CD4-positive, alpha-beta memory T cell (primary cell): ENCODE data around the gene CTSE. TPM values are rescaled to one million over a fixed set of nuclear protein-coding genes. Genes with fewer than 3 reads are reported as not detected.
A peak's percentile ranks its signal among the peaks of the same experiment; 100 is the strongest.

Experiments used
- CTCF ChIA-PET: fragments of 350-600 bp; sonication (Branson Sonifier 250); formaldehyde crosslinking; loops from one replicate; lab custom pipeline; 2021; ENCODE audit warnings: inconsistent platforms; ENCODE audit not compliant: partially characterized antibody; lab: Charles Lee
- POLR2A ChIA-PET: fragments of 350-600 bp; sonication (Branson Sonifier 250); formaldehyde crosslinking; loops from one replicate; lab custom pipeline; 2021; ENCODE audit not compliant: partially characterized antibody; lab: Charles Lee
- DNase-seq, 5 donors: peaks; one replicate each; pipeline versions ENCODE4 v3.0.0 to v3.0.0-alpha.2; 2020 to 2022; ENCODE audit warnings: mixed read lengths in 1 of 5
- H3K27ac ChIP-seq: one replicate; pipeline ENCODE4 v1.7.0; 2013; ENCODE audit warnings: low read depth, low read length
- H3K27me3 ChIP-seq: 2 replicates; pipeline ENCODE4 v1.7.0; 2013; ENCODE audit warnings: mild to moderate bottlenecking, low read length, moderate library complexity; ENCODE audit not compliant: insufficient read depth
- H3K36me3 ChIP-seq: 2 replicates; pipeline ENCODE4 v1.7.0; 2013; ENCODE audit warnings: mild to moderate bottlenecking, low read length, moderate library complexity; ENCODE audit not compliant: insufficient read depth
- H3K4me1 ChIP-seq: 2 replicates; pipeline ENCODE4 v1.7.0; 2013; ENCODE audit warnings: mild to moderate bottlenecking, low read length, moderate library complexity; ENCODE audit not compliant: insufficient read depth
- H3K4me3 ChIP-seq, 2 donors: one replicate each; pipeline ENCODE4 v1.7.0; 2013; ENCODE audit warnings: low read length in 2 of 2, mild to moderate bottlenecking in 1 of 2
- H3K9me3 ChIP-seq, 2 donors: one replicate each; pipeline ENCODE4 v1.7.0; 2013; ENCODE audit warnings: low read length in 2 of 2, control low read depth in 1 of 2; ENCODE audit not compliant: control insufficient read depth in 1 of 2
- H3K27ac Mint-ChIP-seq, 7 donors: one replicate each; pipeline ENCODE4 v1.8.0; 2020 to 2021; ENCODE audit warnings: mixed read lengths in 7 of 7, mild to moderate bottlenecking in 6 of 7, inconsistent platforms in 3 of 7, moderate library complexity in 3 of 7
- H3K27me3 Mint-ChIP-seq, 2 donors: one replicate each; pipeline ENCODE4 v1.8.0; 2020 to 2021; ENCODE audit warnings: mixed read lengths in 2 of 2
- H3K36me3 Mint-ChIP-seq, 2 donors: one replicate each; pipeline ENCODE4 v1.8.0; 2020 to 2021; ENCODE audit warnings: mixed read lengths in 2 of 2, inconsistent platforms in 1 of 2, mild to moderate bottlenecking in 1 of 2
- H3K4me1 Mint-ChIP-seq, 4 donors: one replicate each; pipeline ENCODE4 v1.8.0; 2020 to 2021; ENCODE audit warnings: mixed read lengths in 4 of 4, mild to moderate bottlenecking in 1 of 4
- H3K4me3 Mint-ChIP-seq, 8 donors: one replicate each; pipeline ENCODE4 v1.8.0; 2020 to 2021; ENCODE audit warnings: mixed read lengths in 8 of 8, mild to moderate bottlenecking in 7 of 8, moderate library complexity in 6 of 8, inconsistent platforms in 3 of 8
- H3K9me3 Mint-ChIP-seq, 8 donors: one replicate each; pipeline ENCODE4 v1.8.0; 2020 to 2021; ENCODE audit warnings: mixed read lengths in 8 of 8, mild to moderate bottlenecking in 5 of 8, inconsistent platforms in 3 of 8, moderate library complexity in 1 of 8
- intact Hi-C: fragments of 100-400 bp; cut with micrococcal nuclease; formaldehyde crosslinking; loops from one replicate; pipeline ENCODE4 v1.15.1; 2023
- polyA plus RNA-seq, 2 donors: library from polyadenylated mRNA; unstranded; fragments of 300-500 nt; fragmentation: Illumina TruSeq; gene quantifications; one replicate each; pipeline ENCODE4 v1.2.3, GENCODE V29; 2021
- total RNA-seq, 2 experiments: library from RNA; stranded (reverse); gene quantifications; one replicate each; pipeline ENCODE4 v1.2.3, GENCODE V29; 2021

The CTSE gene
- total and polyA plus RNA-seq, 4 experiments from 2014 or later = not detected

DNA sequence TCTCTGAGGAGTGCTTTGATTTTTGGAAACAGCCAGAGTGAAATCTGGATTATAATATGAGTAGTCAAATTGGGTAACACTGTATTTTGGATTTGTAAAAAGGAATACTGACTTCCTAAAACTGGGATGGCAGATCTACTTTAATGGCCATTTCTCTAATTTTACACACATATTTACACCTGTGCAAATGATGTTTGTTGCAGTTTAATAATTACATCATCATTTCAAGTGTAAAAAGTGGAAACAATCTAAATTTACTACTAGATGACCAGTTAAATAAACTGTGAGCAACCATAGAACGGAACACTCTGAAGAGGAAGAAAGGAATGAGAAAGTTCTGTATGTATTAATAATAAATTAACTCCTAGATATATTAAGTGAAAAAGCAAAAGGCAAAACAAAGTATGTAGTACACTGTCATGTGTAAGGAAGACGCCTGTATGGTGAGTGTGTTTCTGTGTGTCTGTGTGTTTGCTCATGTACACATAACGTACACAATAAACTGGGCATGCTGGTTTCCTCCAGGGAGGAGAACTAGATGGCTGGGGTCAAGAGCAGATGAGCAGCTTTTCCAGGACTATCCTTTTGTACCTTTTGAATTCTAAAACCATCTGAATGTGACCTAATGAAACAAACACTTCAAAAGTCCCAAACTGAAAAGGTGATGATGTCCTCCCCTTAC is 26.4 kb upstream of the CTSE start:
- H3K27ac ChIP-seq = no peak overlapping the region
- intact Hi-C loops = no loop called here
- H3K27me3 ChIP-seq = no peaks in the 10 kb centered on the region
- no peaks in the 10 kb centered on the region for H3K36me3 Mint-ChIP-seq
- H3K9me3 Mint-ChIP-seq = no peaks in the 10 kb centered on the region
- H3K4me1 ChIP-seq = peaks cover 26% of the 10 kb centered on the region
- peak overlapping the region in 2 of 7 donors; percentile 70 to 83 for H3K27ac Mint-ChIP-seq
- H3K4me3 ChIP-seq = no peak overlapping the region
- H3K9me3 ChIP-seq = no peaks in the 10 kb centered on the region
- POLR2A ChIA-PET = no interaction called here
- no peaks in the 10 kb centered on the region for H3K36me3 ChIP-seq
- H3K4me1 Mint-ChIP-seq = peaks cover 10 to 37% (median 20%) of the 10 kb centered on the region in 4 donors
- no peaks in the 10 kb centered on the region for H3K27me3 Mint-ChIP-seq
- no peak for DNase-seq
- CTCF ChIA-PET = no interaction called here
- no peak overlapping the region for H3K4me3 Mint-ChIP-seq

DNA sequence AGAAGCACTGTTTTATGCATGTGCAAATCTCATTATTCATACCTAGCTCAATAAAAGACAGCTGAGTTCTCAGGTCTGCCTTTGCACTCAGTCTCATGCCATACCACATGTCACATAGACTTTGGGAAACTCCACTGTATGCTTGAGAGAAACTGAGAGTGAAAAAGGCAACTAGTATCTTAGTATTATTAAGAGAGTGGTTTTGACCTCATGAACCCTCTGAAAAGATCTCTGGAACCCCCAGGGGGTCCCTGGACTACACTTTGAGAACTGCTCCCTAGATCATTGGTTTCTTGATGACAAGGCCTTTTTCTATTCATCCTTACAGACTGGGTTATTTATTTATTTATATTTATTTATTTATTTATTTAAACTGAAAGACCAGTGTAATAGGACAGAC is 25.6 kb upstream of the CTSE start:
- H3K9me3 Mint-ChIP-seq = no peaks in the 10 kb centered on the region
- H3K27me3 ChIP-seq = no peaks in the 10 kb centered on the region
- no peaks in the 10 kb centered on the region for H3K36me3 Mint-ChIP-seq
- DNase-seq = no peak
- ChIA-PET CTCF (no interaction called here), POLR2A (no interaction called here)
- no peak overlapping the region for H3K4me3 Mint-ChIP-seq
- intact Hi-C loops = no loop called here
- H3K4me1 Mint-ChIP-seq = peaks cover 10 to 37% (median 20%) of the 10 kb centered on the region in 4 donors
- no peak overlapping the region for H3K4me3 ChIP-seq
- peaks cover 26% of the 10 kb centered on the region for H3K4me1 ChIP-seq
- no peaks in the 10 kb centered on the region for H3K27me3 Mint-ChIP-seq
- no peak overlapping the region for H3K27ac ChIP-seq
- H3K9me3 ChIP-seq = no peaks in the 10 kb centered on the region
- H3K36me3 ChIP-seq = no peaks in the 10 kb centered on the region
- H3K27ac Mint-ChIP-seq = no peak overlapping the region

DNA sequence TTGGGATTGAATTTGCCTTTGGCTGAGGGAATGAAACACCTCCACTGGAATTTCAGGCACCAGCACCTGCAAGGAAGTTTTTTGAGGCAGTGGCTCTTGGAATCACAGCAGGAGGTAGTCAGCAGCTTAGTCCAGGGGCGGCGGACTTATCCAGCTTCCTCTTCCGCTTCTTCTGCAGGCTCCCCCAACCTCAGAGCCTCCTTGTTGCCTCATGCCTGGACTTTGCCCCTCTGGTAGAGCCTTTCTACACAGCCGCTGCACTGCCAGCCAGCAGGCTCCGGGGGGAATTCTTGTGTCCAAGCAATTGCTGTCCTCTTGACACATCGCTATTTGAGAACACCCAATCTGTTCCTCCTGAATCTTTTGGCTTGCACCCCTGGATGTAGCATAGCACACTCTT is 24.9 kb upstream of the CTSE start:
- intact Hi-C loops = no loop called here
- no peak for DNase-seq

DNA sequence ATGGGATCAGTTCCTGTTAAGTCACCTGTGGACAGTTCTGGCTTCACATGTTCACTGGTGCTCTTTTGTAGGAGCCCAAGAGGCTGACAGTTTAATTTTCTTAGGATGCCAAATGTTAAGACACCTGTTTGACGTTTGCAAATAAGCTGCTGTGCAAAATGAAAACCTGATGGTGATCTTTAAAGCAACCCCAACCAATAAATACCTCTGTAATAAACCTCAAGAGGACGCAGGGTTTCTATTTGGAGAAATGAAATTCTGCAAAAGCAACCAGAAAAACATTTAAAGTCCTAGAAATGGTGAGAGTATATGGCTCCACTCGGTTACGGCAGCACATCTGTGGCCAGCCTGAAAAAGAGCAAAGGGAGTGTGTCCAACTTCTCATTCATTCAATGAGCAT is 23.6 kb upstream of the CTSE start:
- H3K27ac Mint-ChIP-seq = no peak overlapping the region
- no peaks in the 10 kb centered on the region for H3K9me3 ChIP-seq
- POLR2A ChIA-PET = no interaction called here
- no peaks in the 10 kb centered on the region for H3K36me3 Mint-ChIP-seq
- no peaks in the 10 kb centered on the region for H3K27me3 Mint-ChIP-seq
- CTCF ChIA-PET = interaction anchor here (4.2 kb wide), 1 partner anchor 17 kb away, joined by 15 read pairs; no protein-coding TSS in a partner anchor
- peaks cover 7 to 26% (median 14%) of the 10 kb centered on the region in 4 donors for H3K4me1 Mint-ChIP-seq
- DNase-seq = no peak
- H3K36me3 ChIP-seq = no peaks in the 10 kb centered on the region
- H3K4me3 Mint-ChIP-seq = no peak overlapping the region
- no peaks in the 10 kb centered on the region for H3K27me3 ChIP-seq
- H3K4me1 ChIP-seq = peaks cover 19% of the 10 kb centered on the region
- intact Hi-C loops = no loop called here
- H3K9me3 Mint-ChIP-seq = no peaks in the 10 kb centered on the region
- no peak overlapping the region for H3K27ac ChIP-seq
- no peak overlapping the region for H3K4me3 ChIP-seq

More for the DNA sequence above, 24.9 kb upstream of the CTSE start:
- Histone ChIP-seq H3K36me3 (no peaks in the 10 kb centered on the region), H3K27me3 (no peaks in the 10 kb centered on the region), H3K27ac (no peak overlapping the region), H3K9me3 (no peaks in the 10 kb centered on the region), H3K4me1 (peaks cover 26% of the 10 kb centered on the region), H3K4me3 (no peak overlapping the region)
- no peaks in the 10 kb centered on the region for H3K9me3 Mint-ChIP-seq
- peaks cover 10 to 37% (median 20%) of the 10 kb centered on the region in 4 donors for H3K4me1 Mint-ChIP-seq
- ChIA-PET POLR2A (no interaction called here), CTCF (interaction anchor here (4.2 kb wide), 1 partner anchor 18 kb away, joined by 15 read pairs; no protein-coding TSS in a partner anchor)
- H3K4me3 Mint-ChIP-seq = no peak overlapping the region
- H3K27me3 Mint-ChIP-seq = no peaks in the 10 kb centered on the region
- no peaks in the 10 kb centered on the region for H3K36me3 Mint-ChIP-seq
- peak overlapping the region in 2 of 7 donors; percentile 3 to 8 for H3K27ac Mint-ChIP-seq

DNA sequence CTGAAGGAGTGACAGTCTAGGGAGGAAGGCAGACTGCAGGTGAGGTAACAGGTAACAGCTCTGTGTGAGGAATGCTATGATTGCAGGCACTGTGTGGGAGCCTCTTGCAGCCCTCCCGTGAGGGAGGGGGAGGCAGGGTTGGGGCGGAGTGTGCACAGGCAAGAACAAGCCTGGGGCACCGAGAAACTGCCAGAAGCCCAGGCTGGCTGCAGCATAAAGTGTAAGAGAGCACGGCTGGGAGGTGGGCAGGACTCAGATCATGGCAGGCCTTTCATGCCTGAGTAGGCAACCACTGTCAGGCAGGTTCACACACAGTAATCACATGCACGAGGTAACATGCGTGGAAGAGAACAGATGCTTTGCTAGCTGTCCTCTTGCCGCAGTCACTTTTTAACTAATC is 17.9 kb upstream of the CTSE start:
- H3K9me3 Mint-ChIP-seq = no peaks in the 10 kb centered on the region
- ChIA-PET CTCF (no interaction called here), POLR2A (no interaction called here)
- H3K27me3 Mint-ChIP-seq = peaks cover 0 to 1% of the 10 kb centered on the region in 2 donors
- Histone ChIP-seq H3K4me3 (no peak overlapping the region), H3K27me3 (no peaks in the 10 kb centered on the region), H3K27ac (no peak overlapping the region), H3K36me3 (no peaks in the 10 kb centered on the region), H3K9me3 (no peaks in the 10 kb centered on the region), H3K4me1 (peaks cover 18% of the 10 kb centered on the region)
- H3K4me1 Mint-ChIP-seq = peaks cover 7 to 25% (median 17%) of the 10 kb centered on the region in 4 donors
- intact Hi-C loops = no loop called here
- no peak overlapping the region for H3K27ac Mint-ChIP-seq
- no peaks in the 10 kb centered on the region for H3K36me3 Mint-ChIP-seq
- H3K4me3 Mint-ChIP-seq = no peak overlapping the region
- DNase-seq = no peak

DNA sequence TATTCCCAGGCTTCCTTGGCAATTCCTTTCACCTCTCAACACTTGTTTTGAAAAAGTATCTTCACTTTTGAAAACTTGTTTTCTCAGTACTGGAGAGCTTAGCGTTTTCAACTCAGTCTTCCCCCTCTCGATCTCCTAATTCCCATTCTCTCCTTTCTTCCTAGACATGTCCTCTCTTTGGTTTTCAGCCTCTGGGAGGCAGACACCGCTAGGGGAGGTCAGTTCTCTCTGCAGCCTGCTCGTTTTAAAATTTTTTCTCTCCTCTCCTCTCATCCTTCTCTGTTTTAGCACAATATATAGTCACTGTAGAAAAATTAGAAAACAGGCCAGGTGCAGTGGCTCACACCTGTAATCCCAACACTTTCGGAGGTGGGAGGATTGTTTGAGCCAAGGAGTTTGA is 16.6 kb upstream of the CTSE start:
- no peaks in the 10 kb centered on the region for H3K27me3 ChIP-seq
- H3K27me3 Mint-ChIP-seq = peaks cover 0 to 1% of the 10 kb centered on the region in 2 donors
- no peak overlapping the region for H3K27ac ChIP-seq
- no peaks in the 10 kb centered on the region for H3K36me3 ChIP-seq
- H3K4me3 ChIP-seq = no peak overlapping the region
- peaks cover 18% of the 10 kb centered on the region for H3K4me1 ChIP-seq
- no peaks in the 10 kb centered on the region for H3K9me3 ChIP-seq
- intact Hi-C loops = no loop called here
- no peaks in the 10 kb centered on the region for H3K9me3 Mint-ChIP-seq
- peaks cover 7 to 26% (median 17%) of the 10 kb centered on the region in 4 donors for H3K4me1 Mint-ChIP-seq
- no peaks in the 10 kb centered on the region for H3K36me3 Mint-ChIP-seq
- ChIA-PET CTCF (interaction anchor here (0.9 to 1.2 kb wide), 3 partner anchors 10 to 68 kb away, joined by 3 to 5 read pairs (median 4); no protein-coding TSS in a partner anchor), POLR2A (no interaction called here)
- H3K27ac Mint-ChIP-seq = peak overlapping the region in 4 of 7 donors; percentile 44 to 69 (median 56)
- DNase-seq = no peak
- H3K4me3 Mint-ChIP-seq = peak overlapping the region in 2 of 8 donors; percentile 20 to 55

DNA sequence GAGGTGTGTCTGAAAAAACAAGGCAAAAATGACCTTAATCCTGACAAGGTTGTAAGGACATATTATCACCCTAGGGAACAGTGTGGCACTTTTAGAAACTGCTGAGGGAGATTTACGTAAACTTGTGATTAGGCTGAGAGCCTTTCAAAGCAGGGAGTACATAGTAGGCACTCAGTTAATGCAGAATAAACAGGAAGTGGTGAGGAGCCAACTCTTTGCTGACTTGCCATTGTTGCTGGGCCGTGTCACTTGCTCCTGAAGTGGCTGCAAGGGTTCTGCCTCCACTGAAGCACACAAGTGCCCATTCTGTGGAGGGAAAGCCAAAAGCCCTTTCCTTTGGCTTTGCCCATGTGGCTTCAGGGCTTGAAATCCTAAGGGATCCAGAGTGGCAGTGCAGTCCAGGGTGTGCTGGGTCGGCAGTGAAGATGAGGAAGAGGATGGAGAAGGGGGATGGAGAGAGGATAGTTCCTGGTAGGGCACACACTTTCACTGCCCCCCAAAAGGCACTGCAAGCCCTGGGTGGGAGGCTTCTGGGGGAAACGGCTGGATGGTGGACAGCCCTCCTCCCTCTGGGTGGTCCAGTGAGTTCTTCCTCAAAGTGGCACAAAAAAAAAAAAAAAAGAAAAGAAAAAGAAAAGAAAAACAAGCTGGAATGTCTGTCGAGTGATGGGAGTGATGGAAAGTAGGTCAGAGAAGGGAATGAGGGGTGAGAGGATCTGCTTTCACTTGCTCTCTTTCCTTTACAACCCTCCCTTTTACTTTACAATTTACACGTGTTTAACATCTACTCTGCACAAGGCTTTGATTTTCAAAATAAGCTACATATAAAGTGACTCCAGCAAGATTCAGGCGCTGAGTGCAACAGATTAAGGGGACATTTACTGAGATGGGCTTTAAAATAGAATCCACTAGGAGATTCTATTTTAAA is 15.6 kb upstream of the CTSE start:
- no peaks in the 10 kb centered on the region for H3K9me3 ChIP-seq
- Mint-ChIP-seq H3K27me3 (peaks cover 0 to 1% of the 10 kb centered on the region in 2 donors), H3K4me1 (peaks cover 8 to 32% (median 17%) of the 10 kb centered on the region in 4 donors), H3K4me3 (peak overlapping the region in 6 of 8 donors; percentile 1 to 47 (median 32)), H3K36me3 (no peaks in the 10 kb centered on the region), H3K9me3 (no peaks in the 10 kb centered on the region), H3K27ac (peak overlapping the region in 5 of 7 donors; percentile 44 to 77 (median 70))
- POLR2A ChIA-PET = no interaction called here
- peaks cover 18% of the 10 kb centered on the region for H3K4me1 ChIP-seq
- no peaks in the 10 kb centered on the region for H3K27me3 ChIP-seq
- CTCF ChIA-PET = interaction anchor here (0.9 to 1.2 kb wide), 3 partner anchors 9 to 69 kb away, joined by 3 to 5 read pairs (median 4); no protein-coding TSS in a partner anchor
- H3K36me3 ChIP-seq = no peaks in the 10 kb centered on the region
- no peak overlapping the region for H3K4me3 ChIP-seq
- no peak overlapping the region for H3K27ac ChIP-seq
- no peak for DNase-seq
- intact Hi-C loops = no loop called here
